GM21367 (cell line): Measurements from ENCODE around the gene CFAP61.

ENCODE experiments used
- ATAC-seq: cut with Tn5 transposase; IDR thresholded peaks from one replicate; pipeline ENCODE4 v1.9.1; 2021; ENCODE audit not compliant: unreplicated experiment

The CFAP61 gene

GRCh38 chr20:20036756-20037155 is 15.6 kb upstream of the CFAP61 start:
- no peak for ATAC-seq

- no peak for ATAC-seq
Observed at GRCh38 chr20:20037960-20038359, 14.4 kb upstream of the CFAP61 start.

- no peak for ATAC-seq
Observed at GRCh38 chr20:20038586-20038985, 13.7 kb upstream of the CFAP61 start.

- no peak for ATAC-seq
Observed at GRCh38 chr20:20039752-20040387, 12.5 kb upstream of the CFAP61 start.

- ATAC-seq, result peak; percentile 3
Observed at GRCh38 chr20:20051767-20052073, 612 bp upstream of the CFAP61 start.

GRCh38 chr20:20060234-20060998 is 8.1 kb downstream of the CFAP61 start:
- ATAC-seq, result no peak

GRCh38 chr20:20063941-20064702 is 11.8 kb downstream of the CFAP61 start:
- ATAC-seq, result no peak

GRCh38 chr20:20065361-20065760 is 13.0 kb downstream of the CFAP61 start:
- no peak for ATAC-seq

GRCh38 chr20:20070871-20071726 is 18.8 kb downstream of the CFAP61 start:
- no peak for ATAC-seq

- no peak for ATAC-seq
Observed at GRCh38 chr20:20073801-20074371, 21.6 kb downstream of the CFAP61 start.

- ATAC-seq, result no peak
Observed at GRCh38 chr20:20075032-20075431, 22.7 kb downstream of the CFAP61 start.

- no peak for ATAC-seq
Observed at GRCh38 chr20:20076297-20077065, 24.1 kb downstream of the CFAP61 start.

GRCh38 chr20:20078041-20078440 is 25.7 kb downstream of the CFAP61 start:
- no peak for ATAC-seq

GRCh38 chr20:20079102-20079784 is 26.9 kb downstream of the CFAP61 start:
- ATAC-seq, result no peak

GRCh38 chr20:20083807-20084206 is 31.5 kb downstream of the CFAP61 start:
- ATAC-seq, result no peak

GRCh38 chr20:20084296-20084752 is 32.0 kb downstream of the CFAP61 start:
- no peak for ATAC-seq

GRCh38 chr20:20085071-20085470 is 32.7 kb downstream of the CFAP61 start:
- no peak for ATAC-seq

GRCh38 chr20:20085812-20086211 is 33.5 kb downstream of the CFAP61 start:
- no peak for ATAC-seq

GRCh38 chr20:20089018-20089417 is 36.7 kb downstream of the CFAP61 start:
- ATAC-seq, result no peak
